H1 (cell line): Measurements from ENCODE around the gene MOB3B. TPM values are rescaled to one million over a fixed set of nuclear protein-coding genes. Genes with fewer than 3 reads are reported as not detected.
"Not testable (repeated sequence)": the region's sequence is repeated elsewhere in the genome, so short reads cannot be mapped to it uniquely, and the experiment has no call there.

ENCODE experiments used
- CTCF ChIA-PET: fragments of 300-600 bp; sonication (Branson Sonifier 250); formaldehyde crosslinking; loops from one replicate; lab custom pipeline; 2021; ENCODE audit not compliant: partially characterized antibody; lab: Charles Lee
- POLR2A ChIA-PET: fragments of 300-600 bp; sonication (Branson Sonifier 250); formaldehyde crosslinking; loops from one replicate; lab custom pipeline; 2021; ENCODE audit warnings: inconsistent platforms; ENCODE audit not compliant: partially characterized antibody; lab: Charles Lee
- DNase-seq, 2 experiments: peaks; one replicate each; pipeline versions ENCODE4 v3.0.0 to v3.0.0-alpha.2; 2010 to 2022; ENCODE audit warnings: low spot score in 2 of 2, low read depth in 1 of 2, mixed read lengths in 1 of 2
- FAIRE-seq: peaks from 2 replicates; lab custom pipeline; 2011; peaks lifted over from hg19 to GRCh38; lab: Jason Lieb, UNC
- H2AFZ ChIP-seq: 2 replicates; pipeline ENCODE4 v1.8.1; 2012; ENCODE audit warnings: low read length, inconsistent platforms
- H2AK5ac ChIP-seq: 2 replicates; pipeline ENCODE4 v1.6.1; 2013; ENCODE audit warnings: low read depth, low read length
- H2BK120ac ChIP-seq: replicated peaks from 2 replicates; pipeline ENCODE3; 2013; ENCODE audit warnings: low read depth, low read length, inconsistent platforms
- H2BK12ac ChIP-seq: 2 replicates; pipeline ENCODE4 v1.6.1; 2013; ENCODE audit warnings: low read depth, low read length
- H2BK15ac ChIP-seq: 2 replicates; pipeline ENCODE4 v1.6.1; 2013; ENCODE audit warnings: low read length
- H2BK20ac ChIP-seq: 2 replicates; pipeline ENCODE4 v1.6.1; 2013; ENCODE audit warnings: low read length
- H2BK5ac ChIP-seq: 2 replicates; pipeline ENCODE4 v1.6.1; 2013; ENCODE audit warnings: low read depth, low read length
- H3K14ac ChIP-seq: 2 replicates; pipeline ENCODE4 v1.6.1; 2013; ENCODE audit warnings: inconsistent platforms; ENCODE audit not compliant: insufficient read length
- H3K18ac ChIP-seq: 2 replicates; pipeline ENCODE4 v1.6.1; 2013; ENCODE audit warnings: low read length; ENCODE audit errors: extremely low read depth
- H3K23ac ChIP-seq: 2 replicates; pipeline ENCODE4 v1.6.1; 2013; ENCODE audit warnings: inconsistent platforms; ENCODE audit not compliant: insufficient read length
- H3K23me2 ChIP-seq: 2 replicates; pipeline ENCODE4 v1.6.1; 2013; ENCODE audit warnings: low read depth, low read length
- H3K27ac ChIP-seq: 2 replicates; pipeline ENCODE4 v1.6.1; 2011; ENCODE audit warnings: low read depth, low read length, inconsistent platforms
- H3K27me3 ChIP-seq, 4 experiments: replicated peaks in 1 of 4; 1 replicate in 1 of 4; 2 replicates in 3 of 4; pipeline versions ENCODE4 v1.6.1 to v1.8.1; 2011 to 2013; ENCODE audit warnings: low read length in 3 of 4, mild to moderate bottlenecking in 3 of 4, inconsistent platforms in 2 of 4, mixed read lengths in 2 of 4, moderate library complexity in 1 of 4; ENCODE audit not compliant: control insufficient read depth in 3 of 4, insufficient read depth in 3 of 4; ENCODE audit errors: extremely low read depth in 1 of 4
- H3K36me3 ChIP-seq, 4 experiments: 2 replicates each; pipeline versions ENCODE4 v1.6.1 to v1.8.1; 2011 to 2013; ENCODE audit warnings: mild to moderate bottlenecking in 4 of 4, low read length in 3 of 4, moderate library complexity in 2 of 4, control low read depth in 1 of 4, inconsistent platforms in 1 of 4; ENCODE audit not compliant: insufficient read depth in 4 of 4, control insufficient read depth in 2 of 4
- H3K4ac ChIP-seq: replicated peaks from 2 replicates; pipeline ENCODE3; 2013; ENCODE audit warnings: low read length, low read depth, mixed read lengths, inconsistent platforms; ENCODE audit not compliant: insufficient read length
- H3K4me1 ChIP-seq, 4 experiments: replicated peaks in 1 of 4; 1 replicate in 1 of 4; 2 replicates in 3 of 4; pipeline versions ENCODE4 v1.6.1 to v1.8.1; 2011 to 2013; ENCODE audit warnings: low read length in 3 of 4, inconsistent platforms in 2 of 4, mixed read lengths in 1 of 4; ENCODE audit not compliant: insufficient read depth in 4 of 4, control insufficient read depth in 3 of 4
- H3K4me2 ChIP-seq, 2 experiments: 2 replicates each; pipeline versions ENCODE4 v1.6.1 to v1.8.1; 2011 to 2013; ENCODE audit warnings: low read depth in 2 of 2, low read length in 2 of 2, control low read depth in 1 of 2, inconsistent platforms in 1 of 2, mild to moderate bottlenecking in 1 of 2; ENCODE audit not compliant: insufficient read depth in 1 of 2
- H3K4me3 ChIP-seq, 4 experiments: fragments of 200-600, 300-600 bp in 1 of 4; sonication (generic), shearing (Covaris generic), sonication (Bioruptor Twin) in 1 of 4; 2 replicates each; pipeline versions ENCODE4 v1.5.1 to v1.8.1; 2011 to 2016; ENCODE audit warnings: low read length in 4 of 4, low read depth in 3 of 4, control low read depth in 2 of 4, inconsistent platforms in 2 of 4, mild to moderate bottlenecking in 2 of 4, mixed read lengths in 1 of 4, moderate library complexity in 1 of 4; ENCODE audit not compliant: insufficient read depth in 2 of 4; ENCODE audit errors: extremely low read depth in 1 of 4
- H3K56ac ChIP-seq: replicated peaks from 2 replicates; pipeline ENCODE3; 2013; ENCODE audit warnings: low read depth, mild to moderate bottlenecking, mixed read lengths, low read length, inconsistent platforms; ENCODE audit not compliant: insufficient read length
- H3K79me1 ChIP-seq: 2 replicates; pipeline ENCODE4 v1.6.1; 2013; ENCODE audit warnings: low read depth, low read length, control low read depth
- H3K79me2 ChIP-seq, 2 experiments: 2 replicates each; pipeline versions ENCODE4 v1.6.1 to v1.8.1; 2012 to 2013; ENCODE audit warnings: low read length in 2 of 2, mild to moderate bottlenecking in 2 of 2, inconsistent platforms in 1 of 2; ENCODE audit not compliant: insufficient read depth in 2 of 2, control insufficient read depth in 1 of 2
- H3K9ac ChIP-seq, 4 experiments: replicated peaks in 1 of 4; 1 replicate in 1 of 4; 2 replicates in 3 of 4; pipeline versions ENCODE4 v1.6.1 to v1.8.1; 2011 to 2013; ENCODE audit warnings: low read depth in 3 of 4, low read length in 3 of 4, control low read depth in 2 of 4, mild to moderate bottlenecking in 2 of 4, moderate library complexity in 2 of 4, inconsistent platforms in 1 of 4; ENCODE audit errors: extremely low read depth in 1 of 4
- H3K9me3 ChIP-seq, 2 experiments: 2 replicates each; pipeline versions ENCODE4 v1.6.1 to v1.8.1; 2012 to 2013; ENCODE audit warnings: mild to moderate bottlenecking in 2 of 2, moderate library complexity in 2 of 2, control low read depth in 1 of 2, inconsistent platforms in 1 of 2, low read depth in 1 of 2, low read length in 1 of 2, mixed read lengths in 1 of 2; ENCODE audit not compliant: insufficient read depth in 2 of 2
- H4K20me1 ChIP-seq, 2 experiments: replicated peaks in 1 of 2; 2 replicates each; pipeline versions ENCODE3 to v1.8.1; 2011 to 2013; ENCODE audit warnings: inconsistent platforms in 2 of 2, low read length in 2 of 2, mild to moderate bottlenecking in 1 of 2; ENCODE audit not compliant: insufficient read depth in 2 of 2, control insufficient read depth in 1 of 2
- H4K5ac ChIP-seq: 2 replicates; pipeline ENCODE4 v1.6.1; 2013; ENCODE audit warnings: low read length, low read depth, mixed read lengths, inconsistent platforms; ENCODE audit not compliant: insufficient read length
- H4K8ac ChIP-seq: 2 replicates; pipeline ENCODE4 v1.8.0; 2013; ENCODE audit warnings: mild to moderate bottlenecking, moderate library complexity, low read length, inconsistent platforms; ENCODE audit not compliant: insufficient read depth; ENCODE audit errors: extremely low read depth
- H4K91ac ChIP-seq: replicated peaks from 2 replicates; pipeline ENCODE3; 2013; ENCODE audit warnings: low read length, mixed read lengths, inconsistent platforms; ENCODE audit not compliant: insufficient read length
- WGBS, 2 experiments: shearing (Covaris generic) in 1 of 2; methylation state at CpG; one replicate each; pipeline versions ENCODE4 v1.1.6 to v1.1.7; 2013 to 2015; ENCODE audit warnings: low lambda C conversion rate in 2 of 2, mixed read lengths in 2 of 2, inconsistent platforms in 1 of 2, low coverage in 1 of 2, missing lambda C conversion rate in 1 of 2; ENCODE audit not compliant: insufficient replicate concordance in 2 of 2, insufficient coverage in 1 of 2, insufficient read length in 1 of 2; ENCODE audit errors: extremely low coverage in 1 of 2, missing lambda C conversion rate in 1 of 2; 5-methylcytosine and 5-hydroxymethylcytosine counted together
- polyA plus RNA-seq, 7 experiments: library from polyadenylated mRNA; depleted of rRNA in 3 of 7; stranded (reverse) in 5 of 7; unstranded in 2 of 7; fragments of >200 nt in 5 of 7; fragments of 200-250 nt in 2 of 7; gene quantifications; 1 replicate in 5 of 7; 2 replicates in 1 of 7; 4 replicates in 1 of 7; pipeline versions ENCODE4 v1.2.1 to v1.2.3, GENCODE V29; 2011 to 2013; ENCODE audit warnings: missing spikeins in 2 of 7, mixed read lengths in 2 of 7
- total RNA-seq: library from RNA; stranded (reverse); fragmentation: NEBNext Ultra II Directional; extraction: Animal tissue kit (Norgen Biotek cat#: 25700); gene quantifications from 2 replicates; pipeline ENCODE4 v1.2.1, GENCODE V29; 2021

MOB3B gene
- total and polyA plus RNA-seq, 2 of the 8 experiments (the other 6 are each of a cell fraction or from before 2014, with no cell fraction given) = 12.7 to 16.1 TPM

DNA sequence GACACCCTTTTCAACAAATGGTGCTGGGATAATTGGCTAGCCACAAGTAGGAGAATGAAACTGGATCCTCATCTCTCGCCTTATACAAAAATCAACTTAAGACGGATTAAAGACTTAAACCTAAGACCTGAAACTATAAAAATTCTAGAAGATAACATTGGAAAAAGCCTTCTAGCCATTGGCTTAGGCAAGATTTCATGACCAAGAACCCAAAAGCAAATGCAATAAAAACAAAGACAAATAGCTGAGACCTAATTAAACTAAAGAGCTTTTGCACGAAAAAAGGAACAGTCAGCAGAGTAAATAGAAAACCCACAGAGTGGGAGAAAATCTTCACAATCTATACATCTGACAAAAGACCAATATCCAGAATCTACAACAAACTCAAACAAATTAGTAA, 110.1 kb downstream of the MOB3B start:
- H2AFZ ChIP-seq, H4K8ac ChIP-seq, FAIRE-seq, H3K4me3 ChIP-seq, H3K4me2 ChIP-seq, H4K20me1 ChIP-seq, H3K56ac ChIP-seq, H2BK120ac ChIP-seq, H3K23me2 ChIP-seq, POLR2A ChIA-PET, H3K4me1 ChIP-seq, H3K79me2 ChIP-seq, H3K27me3 ChIP-seq, H2BK12ac ChIP-seq, H2BK20ac ChIP-seq, H3K18ac ChIP-seq, H2BK15ac ChIP-seq, H3K14ac ChIP-seq, H3K23ac ChIP-seq, H3K27ac ChIP-seq, H4K5ac ChIP-seq, H3K79me1 ChIP-seq, H3K9me3 ChIP-seq, H2BK5ac ChIP-seq, H3K36me3 ChIP-seq, DNase-seq, H2AK5ac ChIP-seq, H3K9ac ChIP-seq, H3K4ac ChIP-seq, H4K91ac ChIP-seq: not testable (repeated sequence)
- CTCF ChIA-PET = interaction anchor here (1.0 to 3.7 kb wide), 3 partner anchors 11 to 111 kb away, joined by 4 to 11 read pairs (median 10); partner anchors contain the start of gene MOB3B
- WGBS, 2 experiments = 93% methylated on average over 3 of the region's 3 CpGs; no CpG with 5 or more reads in 1 of the 2 experiments
